HepG2 (cell line): Measurements from ENCODE around the gene ZNRF3. TPM values are rescaled to one million over a fixed set of nuclear protein-coding genes. Genes with fewer than 3 reads are reported as not detected.
A peak's percentile ranks its signal among the peaks of the same experiment; 100 is the strongest.

Source experiments
- ATAC-seq: fragments of 200-7000 bp; cut with Tn5 transposase; 3 replicates; pipeline ENCODE4 v1.9.1; 2020; ENCODE audit warnings: mild to moderate bottlenecking, moderate library complexity
- BruUV-seq: library from RNA; stranded (reverse); fragments of 400-500 nt; replicated peaks from 2 replicates; lab custom pipeline; 2021; lab: Mats Ljungman, UMichigan
- CTCF ChIA-PET: fragments of 300-600 bp; formaldehyde crosslinking; extraction: SDS; loops from one replicate; lab custom pipeline; 2021; ENCODE audit warnings: low total read pairs, inconsistent platforms, low intra/inter-chr PET ratio; lab: Yijun Ruan, JAX
- POLR2A ChIA-PET: fragments of 350-600 bp; sonication (Branson Sonifier 250); formaldehyde crosslinking; loops from one replicate; lab custom pipeline; 2020; ENCODE audit warnings: antibody characterized with exemption, inconsistent platforms; lab: Yijun Ruan, JAX
- DNase-seq: peaks from one replicate; pipeline ENCODE4 v3.0.0-alpha.2; 2015; ENCODE audit warnings: low spot score
- FAIRE-seq: peaks from 3 replicates; lab custom pipeline; 2011; peaks lifted over from hg19 to GRCh38; lab: Jason Lieb, UNC
- H2AFZ ChIP-seq: one replicate; pipeline ENCODE4 v1.6.1; 2011; ENCODE audit warnings: low read length, inconsistent platforms
- H3K27ac ChIP-seq: fragments of 300-600 bp; 3 replicates; pipeline ENCODE4 v1.8.0; 2011; ENCODE audit warnings: mixed run types, mild to moderate bottlenecking, mixed read lengths, low read length, inconsistent platforms; ENCODE audit not compliant: insufficient read depth; ENCODE audit errors: extremely low read length
- H3K27me3 ChIP-seq, 2 experiments: fragments of 200-600 bp in 1 of 2; 2 replicates in 1 of 2; 3 replicates in 1 of 2; pipeline versions ENCODE4 v1.6.0 to v1.8.0; 2011; ENCODE audit warnings: low read length in 2 of 2, mild to moderate bottlenecking in 2 of 2, moderate library complexity in 2 of 2, inconsistent platforms in 1 of 2; ENCODE audit not compliant: insufficient read depth in 2 of 2, control insufficient read depth in 1 of 2
- H3K36me3 ChIP-seq, 2 experiments: fragments of 200-600 bp in 1 of 2; replicated peaks in 1 of 2; 2 replicates in 1 of 2; 3 replicates in 1 of 2; pipeline versions ENCODE4 v1.5.1 to v1.8.0; 2011; ENCODE audit warnings: low read length in 2 of 2, inconsistent platforms in 1 of 2; ENCODE audit not compliant: insufficient read depth in 2 of 2, control insufficient read depth in 1 of 2
- H3K4me1 ChIP-seq: 2 replicates; pipeline ENCODE4 v1.5.1; 2012; ENCODE audit warnings: low read length, inconsistent platforms; ENCODE audit not compliant: insufficient read depth
- H3K4me2 ChIP-seq: 2 replicates; pipeline ENCODE4 v1.6.0; 2011; ENCODE audit warnings: low read depth, low read length, inconsistent platforms
- H3K4me3 ChIP-seq, 3 experiments: fragments of 200-600 bp in 1 of 3; sonication (generic), shearing (Covaris generic) in 1 of 3; replicated peaks in 1 of 3; 2 replicates each; pipeline ENCODE4 v1.5.1; 2011 to 2016; ENCODE audit warnings: low read length in 3 of 3, inconsistent platforms in 2 of 3, low read depth in 2 of 3, mild to moderate bottlenecking in 2 of 3, control low read depth in 1 of 3, mixed read lengths in 1 of 3; ENCODE audit not compliant: insufficient read depth in 1 of 3
- H3K79me2 ChIP-seq: one replicate; pipeline ENCODE4 v1.6.1; 2011; ENCODE audit warnings: low read length, inconsistent platforms; ENCODE audit not compliant: insufficient read depth
- H3K9ac ChIP-seq: 2 replicates; pipeline ENCODE4 v1.6.0; 2011; ENCODE audit warnings: mild to moderate bottlenecking, low read depth, low read length, inconsistent platforms; ENCODE audit not compliant: insufficient read depth
- H3K9me3 ChIP-seq: 2 replicates; pipeline ENCODE4 v1.5.1; 2012; ENCODE audit warnings: mild to moderate bottlenecking, low read length
- H4K20me1 ChIP-seq: 2 replicates; pipeline ENCODE4 v1.6.0; 2011; ENCODE audit warnings: inconsistent platforms, mild to moderate bottlenecking, low read length, moderate library complexity; ENCODE audit not compliant: insufficient read depth
- AKAP8 ChIP-seq: sonication (generic); formaldehyde crosslinking; IDR thresholded peaks from 2 replicates; pipeline ENCODE4 v1.5.1; 2020; ENCODE audit warnings: mild to moderate bottlenecking, missing genetic modification reagents
- ATF7 ChIP-seq, 2 experiments: fragments of 450-650 bp in 1 of 2; sonication (generic) in 1 of 2; formaldehyde crosslinking in 1 of 2; IDR thresholded peaks; 2 replicates each; pipeline versions ENCODE4 v1.4.0 to v1.6.1; 2016 to 2020; ENCODE audit warnings: antibody characterized with exemption in 1 of 2, mild to moderate bottlenecking in 1 of 2, missing genetic modification reagents in 1 of 2
- BCL6 ChIP-seq: IDR thresholded peaks from 2 replicates; pipeline ENCODE4 v1.6.1; 2016; ENCODE audit warnings: missing genetic modification reagents, missing compliant biosample characterization
- DRAP1 ChIP-seq: IDR thresholded peaks from 2 replicates; pipeline ENCODE4 v1.6.1; 2016; ENCODE audit warnings: missing genetic modification reagents, missing compliant biosample characterization
- ERF ChIP-seq: IDR thresholded peaks from 2 replicates; pipeline ENCODE4 v1.6.1; 2018; ENCODE audit warnings: missing biosample characterization, missing genetic modification reagents
- ETS1 ChIP-seq: sonication (generic); formaldehyde crosslinking; IDR thresholded peaks from 2 replicates; pipeline ENCODE4 v1.4.0; 2020; ENCODE audit warnings: missing genetic modification reagents
- IKZF1 ChIP-seq: fragments of 450-650 bp; IDR thresholded peaks from 2 replicates; pipeline ENCODE4 v1.7.1; 2016
- IKZF4 ChIP-seq: sonication (generic); formaldehyde crosslinking; IDR thresholded peaks from 2 replicates; pipeline ENCODE4 v1.5.1; 2020; ENCODE audit warnings: borderline replicate concordance, mild to moderate bottlenecking, low read depth, missing genetic modification reagents; ENCODE audit errors: not compliant biosample characterization
- MAFF ChIP-seq: IDR thresholded peaks from 2 replicates; pipeline ENCODE4 v1.6.1; 2011; ENCODE audit warnings: low read depth, low read length, improper control_type of control experiment
- MAFG ChIP-seq: sonication (generic); formaldehyde crosslinking; IDR thresholded peaks from 2 replicates; pipeline ENCODE4 v1.5.1; 2020; ENCODE audit warnings: mild to moderate bottlenecking, missing genetic modification reagents
- MXD1 ChIP-seq: sonication (generic); formaldehyde crosslinking; IDR thresholded peaks from 2 replicates; pipeline ENCODE4 v1.4.0; 2020; ENCODE audit warnings: mild to moderate bottlenecking, missing genetic modification reagents
- NONO ChIP-seq, 2 experiments: fragments of 450-650 bp in 1 of 2; sonication (generic) in 1 of 2; formaldehyde crosslinking in 1 of 2; IDR thresholded peaks in 1 of 2; conservative IDR thresholded peaks in 1 of 2; 2 replicates each; pipeline versions ENCODE4 v1.6.1 to v1.8.0; 2017 to 2022; ENCODE audit warnings: mild to moderate bottlenecking in 1 of 2, missing genetic modification reagents in 1 of 2, moderate library complexity in 1 of 2
- SMARCC2 ChIP-seq: fragments of 450-650 bp; IDR thresholded peaks from 2 replicates; pipeline ENCODE4 v1.6.1; 2017; ENCODE audit warnings: antibody characterized with exemption, mild to moderate bottlenecking
- THAP7 ChIP-seq: sonication (generic); formaldehyde crosslinking; IDR thresholded peaks from 2 replicates; pipeline ENCODE4 v1.8.1; 2023; ENCODE audit warnings: mild to moderate bottlenecking, missing genetic modification reagents
- THAP8 ChIP-seq: sonication (generic); formaldehyde crosslinking; IDR thresholded peaks from 2 replicates; pipeline ENCODE4 v1.5.1; 2020; ENCODE audit warnings: missing genetic modification reagents, mild to moderate bottlenecking, borderline replicate concordance
- ZFP90 ChIP-seq: sonication (generic); formaldehyde crosslinking; IDR thresholded peaks from 2 replicates; pipeline ENCODE4 v1.8.0; 2022; ENCODE audit warnings: missing genetic modification reagents, mild to moderate bottlenecking, inconsistent platforms, borderline replicate concordance
- ZNF674 ChIP-seq: sonication (generic); formaldehyde crosslinking; IDR thresholded peaks from 2 replicates; pipeline ENCODE4 v1.5.0; 2020; ENCODE audit warnings: low read depth, mild to moderate bottlenecking, missing genetic modification reagents
- ZNF7 ChIP-seq: IDR thresholded peaks from 2 replicates; pipeline ENCODE4 v1.6.1; 2016; ENCODE audit warnings: missing biosample characterization, missing genetic modification reagents
- ZNF761 ChIP-seq: sonication (generic); formaldehyde crosslinking; conservative IDR thresholded peaks from 2 replicates; pipeline ENCODE4 v1.4.0; 2020; ENCODE audit warnings: mild to moderate bottlenecking, missing genetic modification reagents
- ZNF776 ChIP-seq: sonication (generic); formaldehyde crosslinking; IDR thresholded peaks from 2 replicates; pipeline ENCODE4 v1.4.0; 2020; ENCODE audit warnings: mild to moderate bottlenecking, missing genetic modification reagents
- WGBS: methylation state at CpG from one replicate; pipeline ENCODE4 v1.1.6; 2017; ENCODE audit warnings: low lambda C conversion rate; 5-methylcytosine and 5-hydroxymethylcytosine counted together
- in situ Hi-C: cut with HindIII; loops from 2 replicates; pipeline ENCODE4 v1.10.0; 2017; ENCODE audit warnings: low pct_unique_long_range_greater_than_20kb; ENCODE audit not compliant: extremely low pct_ligation_motif_present
- intact Hi-C: fragments of 100-400 bp; cut with micrococcal nuclease; formaldehyde crosslinking; loops from one replicate; pipeline ENCODE4 v1.10.0; 2022; ENCODE audit not compliant: unreplicated experiment
- polyA plus RNA-seq, 8 experiments: library from polyadenylated mRNA; depleted of rRNA in 3 of 8; stranded (reverse) in 7 of 8; unstranded in 1 of 8; fragments of >200 nt; fragmentation: Illumina TruSeq in 4 of 8; extraction: Trizol in 4 of 8; gene quantifications; 2 replicates each; pipeline versions ENCODE4 v1.2.1 to v1.2.3, GENCODE V29; 2011 to 2016; ENCODE audit warnings: low read depth in 4 of 8, missing spikeins in 1 of 8, mixed read lengths in 1 of 8; ENCODE audit not compliant: insufficient read depth in 1 of 8
- total RNA-seq, 5 experiments: library from RNA; depleted of rRNA; stranded (reverse); fragments of >200 nt; fragmentation: Illumina TruSeq; extraction: Trizol; gene quantifications; 2 replicates each; pipeline ENCODE4 v1.2.3, GENCODE V29; 2016; ENCODE audit warnings: low read depth in 1 of 5

The ZNRF3 gene
- total and polyA plus RNA-seq, 2 of the 13 experiments (the other 11 are each of a cell fraction or from before 2014, with no cell fraction given), result 20.3 to 36.7 TPM

- no peak for TF ChIP-seq MAFG (CRISPR knock-in tag)
Observed at GRCh38 chr22:28933321-28933720, 49.9 kb downstream of the ZNRF3 start (continued).

- DNase-seq (no peak), ATAC-seq (no peak), FAIRE-seq (no peak)
- no TSS peak for BruUV-seq
- in situ Hi-C loops (no loop called here), intact Hi-C loops (no loop called here)
- Histone ChIP-seq H3K27me3 (no peaks in the 10 kb centered on the region), H3K36me3 (peaks cover 7 to 27% of the 10 kb centered on the region in 2 experiments), H3K4me2 (no peak overlapping the region), H3K9ac (no peak overlapping the region), H3K79me2 (peaks cover 98% of the 10 kb centered on the region), H3K9me3 (no peaks in the 10 kb centered on the region), H4K20me1 (peaks cover 16% of the 10 kb centered on the region), H3K4me3 (no peak overlapping the region), H2AFZ (no peak overlapping the region), H3K4me1 (peaks cover 97% of the 10 kb centered on the region), H3K27ac (peak overlapping the region; percentile 15)
- POLR2A ChIA-PET, result interaction anchor here (0.6 to 3.4 kb wide), 7 partner anchors 10 to 97 kb away, joined by 3 to 24 read pairs (median 4); no protein-coding TSS in a partner anchor
- TF ChIP-seq ZNF7 (CRISPR knock-in tag) (no peak), ATF7 (IDR thresholded peaks at IDR 0.05) (no peak), ATF7 (CRISPR knock-in tag; IDR thresholded peaks at IDR 0.05) (no peak), THAP8 (CRISPR knock-in tag) (no peak), MXD1 (CRISPR knock-in tag) (no peak), AKAP8 (CRISPR knock-in tag) (no peak), ERF (CRISPR knock-in tag) (no peak), DRAP1 (CRISPR knock-in tag) (no peak), MAFF (no peak), BCL6 (CRISPR knock-in tag) (no peak), ZNF674 (CRISPR knock-in tag) (no peak), IKZF4 (CRISPR knock-in tag) (no peak), SMARCC2 (no peak), ETS1 (CRISPR knock-in tag) (no peak), THAP7 (CRISPR knock-in tag) (no peak), ZFP90 (CRISPR knock-in tag) (no peak), IKZF1 (no peak), NONO (IDR thresholded peaks at IDR 0.05) (no peak), NONO (CRISPR knock-in tag; conservative IDR thresholded peaks at IDR 0.05) (no peak), ZNF776 (CRISPR knock-in tag) (no peak), ZNF761 (no peak)
- 80% methylated on average over 3 of the region's 3 CpGs for WGBS
- CTCF ChIA-PET, result no interaction called here
Observed at GRCh38 chr22:28934026-28934425, 50.7 kb downstream of the ZNRF3 start.
